HG03571 (cell line): ENCODE measurements around the gene ADARB1.

Experiments
- ATAC-seq: cut with Tn5 transposase; IDR thresholded peaks from one replicate; pipeline ENCODE4 v1.9.1; 2021; ENCODE audit not compliant: unreplicated experiment

ADARB1 gene

DNA sequence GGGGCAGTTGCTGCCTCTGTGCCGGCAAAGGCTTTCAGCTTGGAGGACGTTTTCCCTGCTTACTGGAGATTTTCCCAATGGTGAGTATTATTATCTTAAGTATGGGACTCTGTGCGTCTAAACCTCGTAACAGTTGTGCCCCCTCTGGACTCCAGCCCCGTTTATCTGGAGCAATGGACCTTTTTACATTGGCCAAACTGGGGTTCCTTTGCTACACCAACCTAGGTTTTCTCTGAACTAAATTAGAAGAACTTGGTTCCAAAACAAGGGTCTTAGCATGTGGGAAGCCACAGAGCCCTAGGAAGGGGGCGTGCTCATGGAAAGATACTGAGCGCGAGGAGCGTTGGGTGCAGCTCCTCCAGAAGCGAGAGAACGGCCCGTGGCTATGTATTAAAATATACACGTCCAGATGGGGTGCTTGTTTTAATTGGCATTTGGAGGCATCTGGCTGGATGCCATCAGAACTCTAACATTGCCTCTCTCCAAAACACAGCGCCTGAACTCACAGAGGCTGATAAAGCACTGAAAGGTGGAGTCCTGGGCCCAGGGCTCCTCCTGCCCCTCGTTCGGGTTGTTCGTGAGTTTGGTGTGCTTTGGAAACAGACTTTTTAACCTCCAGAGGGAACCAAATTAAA, 184.9 kb downstream of the ADARB1 start:
- no peak for ATAC-seq

DNA sequence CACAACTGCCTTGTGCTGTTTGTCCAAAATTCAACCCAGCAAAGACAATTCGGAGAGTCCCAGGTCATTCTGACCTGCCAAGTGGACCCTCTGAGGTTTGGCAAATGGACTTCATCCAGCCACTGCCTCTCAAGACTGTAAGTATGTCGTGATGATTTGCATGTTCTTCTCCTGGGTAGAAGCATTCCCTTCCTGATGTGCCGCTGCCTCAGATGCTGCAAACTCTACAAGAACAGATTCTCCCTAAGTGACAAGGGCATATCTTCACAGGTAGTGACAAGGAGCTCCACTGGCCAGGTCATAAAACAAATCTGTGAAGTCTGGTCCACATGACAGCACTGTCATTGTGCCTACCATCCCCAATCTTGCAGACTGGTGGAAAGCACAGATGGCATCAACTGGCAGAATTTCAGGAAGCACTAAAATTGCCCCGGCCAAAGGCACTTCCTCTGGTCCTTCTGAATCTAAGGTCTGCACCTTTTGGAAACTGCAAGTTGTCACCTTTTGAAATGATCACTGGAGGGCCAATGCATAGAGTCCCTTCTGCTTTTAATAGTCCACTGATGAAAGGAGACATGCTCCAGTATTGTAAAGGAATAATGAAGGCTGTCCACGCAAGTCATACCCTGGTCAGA, 185.9 kb downstream of the ADARB1 start:
- ATAC-seq = no peak

DNA sequence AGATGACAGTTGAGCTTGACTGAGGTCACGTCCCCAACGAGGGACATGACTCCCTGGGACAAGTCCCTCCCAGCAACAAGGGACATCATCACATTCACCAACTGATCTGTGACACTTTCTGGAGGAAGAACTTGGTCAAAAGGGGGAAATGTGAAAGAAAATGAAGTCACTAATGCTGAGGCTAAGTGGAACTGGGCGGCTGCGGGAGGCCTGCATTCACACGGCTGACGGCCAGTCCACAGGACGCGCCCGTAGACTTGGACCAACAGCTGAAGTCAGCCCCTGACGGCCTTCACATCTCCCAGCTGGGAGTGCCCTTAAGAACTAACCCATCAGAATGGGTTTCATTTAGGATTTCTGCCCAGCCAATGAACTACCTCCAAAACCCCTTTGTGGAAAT, 186.7 kb downstream of the ADARB1 start:
- no peak for ATAC-seq

DNA sequence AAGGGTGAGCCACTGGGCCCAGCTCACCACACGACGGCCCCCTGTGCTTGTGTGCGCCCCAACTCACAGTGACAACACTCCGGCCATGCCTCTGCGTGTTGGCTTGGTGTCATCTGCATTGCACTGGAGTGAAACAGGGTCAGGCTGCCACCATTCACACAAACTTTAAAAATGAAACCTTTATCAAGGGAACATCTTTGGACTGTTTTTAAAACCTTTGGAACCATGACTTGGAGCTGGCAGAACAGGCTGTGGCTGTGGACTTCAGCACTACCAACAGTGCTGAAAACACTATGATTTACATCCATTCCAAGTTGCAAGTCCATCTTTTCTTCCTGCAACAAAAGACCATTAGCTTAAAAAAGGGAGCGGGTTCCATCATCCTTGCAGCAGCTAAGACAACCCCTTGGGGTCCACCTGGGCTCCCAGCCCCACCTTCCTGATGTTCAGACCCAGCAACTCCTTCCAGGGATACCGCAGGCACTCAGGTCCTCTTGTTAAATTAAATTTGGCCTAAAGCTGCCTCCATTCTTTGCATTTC, 187.7 kb downstream of the ADARB1 start:
- ATAC-seq = no peak

DNA sequence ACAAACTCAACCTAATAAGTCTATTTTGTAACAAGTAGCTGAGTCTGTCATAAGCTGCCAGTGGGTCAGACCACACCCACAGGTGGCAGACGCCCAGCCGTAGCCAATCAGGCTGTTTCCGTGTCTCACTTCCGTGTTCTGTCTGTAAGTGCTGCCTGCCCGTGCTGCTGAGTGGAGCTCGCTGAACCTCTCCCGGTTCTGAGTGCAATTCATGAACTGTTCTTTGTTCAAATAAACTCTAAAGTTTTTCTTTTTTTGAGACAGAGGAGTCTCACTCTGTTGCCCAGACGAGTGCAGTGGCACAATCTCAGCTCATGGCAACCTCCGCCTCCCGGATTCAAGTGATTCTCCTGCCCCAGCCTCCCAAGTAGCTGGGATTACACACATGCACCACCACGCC, 188.2 kb downstream of the ADARB1 start:
- ATAC-seq = no peak

DNA sequence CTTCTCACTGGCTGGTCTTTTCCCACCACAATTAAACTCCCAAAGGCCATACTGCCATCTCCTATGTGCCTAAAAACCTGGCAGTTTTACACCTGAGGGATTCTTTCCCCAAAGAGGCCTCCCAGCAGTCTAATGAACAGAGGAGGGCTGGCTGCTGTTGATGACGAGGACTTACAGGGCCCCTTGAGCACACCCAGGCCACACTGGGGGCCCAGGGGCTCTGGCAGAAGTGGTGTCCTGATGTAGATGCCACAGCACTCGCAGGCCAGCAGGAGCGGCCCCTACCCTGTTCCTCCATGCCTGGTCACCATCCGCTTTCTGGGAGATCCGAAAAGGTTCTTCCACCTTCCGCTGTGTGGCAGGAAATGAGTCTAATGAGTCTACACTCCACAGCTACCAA, 189.2 kb downstream of the ADARB1 start:
- ATAC-seq = no peak

DNA sequence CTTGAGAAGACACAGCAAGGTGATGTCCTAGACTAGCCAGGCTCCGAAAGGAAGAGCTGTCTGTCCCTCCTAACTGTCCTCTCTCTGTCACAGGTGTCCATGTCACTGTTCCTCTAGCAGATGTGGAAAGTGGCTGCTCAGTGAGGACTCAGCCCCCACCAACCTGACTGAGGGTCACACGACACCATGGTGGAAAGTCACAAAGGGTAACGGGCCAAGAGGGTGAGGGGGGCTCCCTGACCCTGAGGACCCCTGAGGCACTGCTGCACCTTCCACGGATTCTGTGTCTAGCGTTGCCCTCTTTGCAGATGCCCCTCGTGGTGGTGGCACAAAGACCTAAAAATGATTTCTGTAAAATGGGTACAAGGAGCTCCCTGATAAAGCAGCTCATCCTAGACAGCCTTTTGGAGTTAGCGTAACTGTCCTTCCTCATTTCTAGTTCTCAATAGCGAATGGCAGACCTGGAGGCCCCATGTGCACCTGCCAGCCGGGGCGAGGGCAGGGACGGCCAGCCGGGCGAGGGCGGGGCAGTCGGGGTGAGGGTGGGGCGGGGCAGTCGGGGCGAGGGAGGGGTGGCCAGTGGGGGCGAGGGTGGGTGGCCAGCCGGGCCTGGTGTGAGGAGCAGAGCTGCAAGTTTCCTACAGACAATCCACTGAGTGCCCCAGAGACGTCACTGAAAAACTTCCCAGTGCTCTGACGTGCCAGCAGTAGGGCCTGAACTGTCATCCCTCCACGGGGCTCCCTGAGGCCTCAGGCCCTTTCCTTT, 189.9 kb downstream of the ADARB1 start:
- no peak for ATAC-seq

DNA sequence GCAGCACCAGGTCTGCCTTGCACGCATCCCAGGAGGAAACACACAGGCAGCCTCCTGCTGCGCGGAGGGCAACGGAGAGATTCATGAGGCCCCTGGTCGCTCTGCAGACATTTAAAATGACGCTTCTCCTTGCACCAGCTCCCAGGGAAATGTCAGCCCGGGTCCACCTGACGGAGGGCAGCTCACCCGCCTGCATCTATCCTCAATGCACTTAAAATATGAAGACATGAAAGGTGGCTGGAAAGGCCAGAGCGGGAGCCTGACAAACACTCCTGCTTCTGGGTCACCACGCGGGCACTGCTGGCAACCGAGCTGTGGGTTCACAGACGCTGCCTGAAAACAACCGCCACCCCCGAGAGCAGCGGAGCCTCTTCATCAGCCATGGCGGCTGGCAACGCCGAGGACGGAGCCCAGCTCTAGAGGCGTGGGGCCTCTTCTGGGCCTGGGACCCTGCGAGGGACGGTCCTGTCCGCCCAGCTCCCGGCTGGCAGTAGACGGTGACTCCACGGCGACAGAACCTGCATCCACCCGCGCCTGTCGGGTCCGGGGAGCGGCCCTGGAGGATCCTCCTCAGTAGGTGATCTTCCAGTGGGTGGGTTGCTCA, 190.6 kb downstream of the ADARB1 start:
- ATAC-seq = no peak

DNA sequence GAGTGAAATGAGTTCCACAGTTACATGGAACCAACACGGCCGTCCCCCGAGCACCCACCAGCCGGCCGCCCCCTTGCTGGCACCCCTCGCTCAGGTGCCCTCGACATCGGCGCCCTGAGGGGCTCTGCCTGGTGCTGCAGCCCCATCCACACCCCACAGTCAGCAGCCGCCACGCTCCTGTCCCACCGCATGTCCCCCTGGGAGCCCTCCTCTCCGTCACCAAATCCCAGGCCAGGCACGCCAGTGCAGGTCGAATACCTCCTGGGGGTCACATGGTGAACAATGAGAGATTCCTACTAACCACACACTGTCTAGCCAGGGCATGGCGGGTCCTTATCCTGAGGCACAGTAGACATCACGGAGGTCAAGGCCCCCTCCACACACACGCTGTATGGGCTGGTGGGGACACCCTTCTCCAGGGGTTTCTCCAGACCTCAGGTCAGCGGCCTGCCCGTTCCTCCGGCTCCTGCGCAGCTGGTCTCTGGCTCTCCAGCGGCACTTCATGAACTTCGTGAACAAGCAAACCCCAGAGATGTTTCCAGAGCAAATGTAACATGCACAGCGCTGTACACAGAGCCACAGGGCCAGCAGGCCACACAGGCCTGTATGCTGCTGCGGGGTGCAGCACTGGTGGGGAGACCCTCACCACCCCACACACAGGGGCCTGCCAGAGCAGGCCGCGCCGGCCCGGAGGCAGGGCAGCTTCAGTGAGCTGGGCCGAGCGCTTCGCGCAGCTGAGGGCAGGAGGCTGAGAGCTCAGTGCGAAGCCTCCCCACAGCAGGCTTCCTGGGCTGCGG, 191.5 kb downstream of the ADARB1 start:
- no peak for ATAC-seq

DNA sequence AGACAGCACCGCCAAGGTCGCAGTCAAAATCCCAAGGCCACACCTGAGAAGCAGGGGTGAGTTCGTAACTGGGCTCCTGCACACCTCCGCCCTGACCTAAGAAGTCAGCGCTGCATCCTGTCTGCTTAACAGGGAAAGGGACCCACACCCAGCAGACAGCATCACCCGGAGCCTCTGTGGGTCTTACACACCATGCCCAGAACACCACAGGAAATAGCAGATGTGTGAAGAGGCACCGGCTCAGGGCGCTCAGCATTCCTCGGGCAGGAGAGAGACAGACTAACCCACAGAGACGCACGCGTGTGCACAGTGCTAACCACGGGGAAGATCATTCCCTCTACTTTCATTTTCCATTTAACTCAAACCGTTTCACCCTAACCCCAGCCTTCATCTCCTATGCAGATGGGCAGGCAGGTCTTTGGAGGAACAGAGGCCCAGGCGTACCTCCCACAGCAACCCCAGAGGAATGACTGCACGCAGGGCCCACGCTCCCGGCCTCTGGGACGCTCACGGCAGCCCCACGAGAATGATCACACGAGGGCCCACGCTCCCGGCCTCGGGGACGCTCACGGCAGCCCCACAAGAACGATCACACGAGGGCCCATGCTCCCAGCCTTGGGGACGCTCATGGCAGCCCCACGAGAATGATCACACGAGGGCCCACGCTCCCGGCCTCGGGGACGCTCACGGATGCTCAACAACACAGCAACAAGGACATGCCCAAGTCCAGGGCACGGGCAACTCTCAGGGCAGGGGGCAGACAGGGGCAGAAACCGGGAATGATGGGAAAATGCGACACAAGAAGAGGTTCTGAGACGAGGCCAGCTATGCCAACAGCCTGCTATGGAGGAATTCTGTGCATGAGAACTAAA, 192.4 kb downstream of the ADARB1 start:
- no peak for ATAC-seq

DNA sequence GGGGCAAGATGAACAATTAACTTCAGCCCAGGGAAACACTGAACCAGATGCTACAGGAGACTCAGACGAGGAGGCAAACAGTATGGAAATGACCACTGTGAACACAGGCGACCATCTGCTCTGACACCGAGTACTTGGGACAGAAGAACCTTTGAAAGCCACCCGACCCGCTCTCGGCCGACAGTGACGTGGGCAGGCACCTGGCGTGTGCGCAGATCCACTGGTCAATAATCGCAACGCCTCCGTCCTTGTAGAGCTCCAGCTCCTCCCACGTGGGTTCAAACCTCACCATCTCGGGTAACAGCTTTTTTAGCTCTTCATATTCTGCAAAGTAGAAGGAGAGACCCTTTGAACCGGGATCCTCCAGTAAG, 193.0 kb downstream of the ADARB1 start:
- ATAC-seq = no peak

DNA sequence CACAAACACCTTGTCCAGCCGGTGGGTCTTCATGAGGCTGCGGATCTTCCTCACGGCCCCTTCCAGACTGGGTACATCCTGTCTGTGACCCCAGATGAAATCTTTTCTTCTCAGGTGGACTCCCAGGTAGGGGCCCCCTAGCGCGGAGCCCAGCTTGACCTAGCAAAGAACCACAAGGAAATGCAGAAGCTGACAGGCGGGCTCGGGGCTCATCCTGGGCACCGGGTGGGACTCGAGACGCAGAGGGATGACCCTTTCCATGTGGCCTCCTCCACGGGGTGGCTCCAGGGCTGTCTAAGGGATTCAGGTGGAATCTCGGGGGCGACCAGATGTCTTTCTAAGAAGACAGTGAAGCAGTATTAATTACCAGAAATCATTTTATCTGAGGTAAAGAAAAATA, 195.5 kb downstream of the ADARB1 start:
- no peak for ATAC-seq

DNA sequence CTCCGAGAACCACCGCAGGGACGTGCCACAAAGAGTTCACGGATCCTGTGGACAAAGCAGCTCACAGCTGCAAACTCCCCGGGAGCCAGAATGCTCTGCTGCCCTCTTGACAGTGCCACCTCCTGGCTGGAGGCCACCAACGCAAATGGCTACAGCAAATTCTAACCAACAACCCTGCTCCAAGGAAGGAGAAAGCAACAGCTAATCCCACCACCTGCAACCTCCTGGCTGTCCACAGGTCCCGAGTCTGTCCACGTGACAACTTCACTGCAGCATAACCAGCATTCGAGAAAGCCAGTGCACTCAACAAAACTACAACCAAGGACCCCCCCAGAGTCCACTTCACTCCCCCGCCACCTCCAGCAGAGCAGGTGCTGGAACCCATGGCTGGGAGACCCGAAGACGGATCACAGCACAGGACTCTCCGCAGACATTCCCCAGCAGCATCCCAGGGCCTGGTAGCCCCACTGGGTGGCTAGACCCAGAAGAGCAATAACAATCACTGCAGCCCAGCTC, 196.0 kb downstream of the ADARB1 start:
- no peak for ATAC-seq
